SK-N-MC (cell line): ENCODE results near the gene CCDC40.

Source experiments
- EZH2 ChIP-seq: fragments of 200-600 bp; sonication (generic); IDR thresholded peaks from one replicate; pipeline ENCODE4 v1.6.1; 2017; ENCODE audit warnings: antibody characterized with exemption
- POLR2AphosphoS5 ChIP-seq: IDR thresholded peaks from 2 replicates; pipeline ENCODE4 v1.6.1; 2012; ENCODE audit warnings: mild to moderate bottlenecking, low read depth, low read length, borderline replicate concordance

- TF ChIP-seq EZH2 (no peak), POLR2AphosphoS5 (no peak)
Measured at GRCh38 chr17:80032614-80033171, 3.7 kb upstream of the CCDC40 start.
